Gastroesophageal sphincter (tissue), 3 donors: ENCODE measurements around the gene MINDY1.

Source experiments
- EP300 ChIP-seq: sonication (generic); formaldehyde crosslinking; IDR thresholded peaks from one replicate; pipeline ENCODE4 v1.6.1; 2017; ENCODE audit warnings: antibody characterized with exemption, mild to moderate bottlenecking
- POLR2A ChIP-seq, 2 donors: fragments of 450-650 bp; IDR thresholded peaks; one replicate each; pipeline ENCODE4 v1.6.1; 2017; ENCODE audit warnings: antibody characterized with exemption in 2 of 2, mild to moderate bottlenecking in 2 of 2, moderate library complexity in 1 of 2
- POLR2AphosphoS5 ChIP-seq: sonication (generic); formaldehyde crosslinking; IDR thresholded peaks from one replicate; pipeline ENCODE4 v1.6.1; 2017; ENCODE audit warnings: antibody characterized with exemption
- TF ChIP-seq, protein P1 (sequence below), 4 experiments: fragments of 200-600 bp in 2 of 4; fragments of 450-650 bp in 2 of 4; sonication (generic) in 1 of 4; IDR thresholded peaks; one replicate each; pipeline ENCODE4 v1.5.1; 2017 to 2019; ENCODE audit warnings: antibody characterized with exemption in 4 of 4, mild to moderate bottlenecking in 2 of 4, moderate library complexity in 2 of 4

DNA sequence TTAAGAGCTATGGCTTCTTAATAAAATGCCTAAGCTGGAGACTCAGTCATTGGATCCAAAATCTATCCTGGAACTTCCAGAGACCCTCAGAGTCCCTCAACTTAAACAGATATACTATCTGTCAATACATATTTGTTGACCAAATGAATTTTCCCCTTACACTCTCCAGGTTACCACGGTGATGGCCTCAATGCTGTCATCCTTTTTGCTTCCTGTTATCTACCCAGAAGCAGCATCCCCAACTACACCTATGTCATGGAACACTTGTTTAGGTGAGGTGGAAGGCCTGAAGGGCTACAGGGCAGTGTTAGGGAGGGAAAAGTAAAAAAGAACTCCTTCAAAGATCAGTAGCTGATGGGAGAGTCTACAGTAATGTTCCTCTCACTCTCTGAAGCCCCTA is 36.5 kb upstream of the MINDY1 start:
- TF ChIP-seq, protein P1, sequence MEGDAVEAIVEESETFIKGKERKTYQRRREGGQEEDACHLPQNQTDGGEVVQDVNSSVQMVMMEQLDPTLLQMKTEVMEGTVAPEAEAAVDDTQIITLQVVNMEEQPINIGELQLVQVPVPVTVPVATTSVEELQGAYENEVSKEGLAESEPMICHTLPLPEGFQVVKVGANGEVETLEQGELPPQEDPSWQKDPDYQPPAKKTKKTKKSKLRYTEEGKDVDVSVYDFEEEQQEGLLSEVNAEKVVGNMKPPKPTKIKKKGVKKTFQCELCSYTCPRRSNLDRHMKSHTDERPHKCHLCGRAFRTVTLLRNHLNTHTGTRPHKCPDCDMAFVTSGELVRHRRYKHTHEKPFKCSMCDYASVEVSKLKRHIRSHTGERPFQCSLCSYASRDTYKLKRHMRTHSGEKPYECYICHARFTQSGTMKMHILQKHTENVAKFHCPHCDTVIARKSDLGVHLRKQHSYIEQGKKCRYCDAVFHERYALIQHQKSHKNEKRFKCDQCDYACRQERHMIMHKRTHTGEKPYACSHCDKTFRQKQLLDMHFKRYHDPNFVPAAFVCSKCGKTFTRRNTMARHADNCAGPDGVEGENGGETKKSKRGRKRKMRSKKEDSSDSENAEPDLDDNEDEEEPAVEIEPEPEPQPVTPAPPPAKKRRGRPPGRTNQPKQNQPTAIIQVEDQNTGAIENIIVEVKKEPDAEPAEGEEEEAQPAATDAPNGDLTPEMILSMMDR (IDR thresholded peaks at IDR 0.05) = no peak
- TF ChIP-seq POLR2A (IDR thresholded peaks at IDR 0.05) = no peak
- TF ChIP-seq POLR2AphosphoS5 = no peak
- TF ChIP-seq EP300 = no peak
